Hindlimb muscle (tissue), 1 donor: ENCODE data around the gene HMOX2. TPM values are rescaled to one million over a fixed set of nuclear protein-coding genes. Genes with fewer than 3 reads are reported as not detected.

Experiments used
- DNase-seq: peaks from one replicate; pipeline ENCODE4 v3.0.0-alpha.2; 2013
- polyA plus RNA-seq: library from polyadenylated mRNA; unstranded; fragments of 120-200 nt; gene quantifications from one replicate; pipeline ENCODE4 v1.2.1, GENCODE V29; 2013; ENCODE audit not compliant: insufficient read length

HMOX2 gene
- polyA plus RNA-seq, 1 donor: 37.9 TPM

DNA sequence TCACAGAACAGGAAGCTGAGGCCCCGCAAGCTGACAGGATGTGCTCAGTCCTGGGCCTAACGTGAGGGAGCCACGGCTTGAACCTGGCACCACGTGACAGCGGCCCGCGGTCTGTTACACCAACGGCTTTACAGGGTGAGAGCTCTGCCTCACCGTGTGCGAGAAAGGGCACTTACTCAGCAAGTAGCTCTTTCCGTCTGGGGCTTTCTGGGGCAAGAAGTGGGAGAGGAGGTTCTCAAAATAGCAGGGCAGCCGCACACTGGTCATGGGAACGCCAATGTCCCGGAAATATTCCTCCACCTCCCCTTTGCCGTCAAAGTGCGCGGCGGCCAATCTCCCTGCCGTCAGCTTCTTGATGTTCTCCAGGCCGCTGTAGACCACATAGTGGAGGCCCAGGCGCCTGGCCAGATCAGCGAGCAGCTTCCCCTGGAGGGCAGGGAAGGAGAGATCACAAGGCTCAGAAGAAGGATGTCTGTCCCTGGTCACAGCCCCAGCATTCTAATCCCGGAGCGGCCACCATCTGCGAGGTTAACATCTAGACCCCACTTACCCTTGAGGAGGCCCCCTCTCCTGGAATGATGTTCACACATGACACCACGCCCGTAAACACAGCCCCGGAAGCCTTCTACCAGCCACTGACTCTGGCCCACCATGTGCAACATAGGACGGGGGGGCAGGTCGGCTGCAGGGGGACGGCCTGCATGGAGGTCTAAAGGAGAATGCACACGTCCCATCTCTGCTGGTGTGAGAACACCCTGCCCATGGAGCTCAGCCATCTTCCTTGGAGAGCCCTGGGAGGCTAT lies 10.0 kb upstream of the HMOX2 start:
- no peak for DNase-seq

DNA sequence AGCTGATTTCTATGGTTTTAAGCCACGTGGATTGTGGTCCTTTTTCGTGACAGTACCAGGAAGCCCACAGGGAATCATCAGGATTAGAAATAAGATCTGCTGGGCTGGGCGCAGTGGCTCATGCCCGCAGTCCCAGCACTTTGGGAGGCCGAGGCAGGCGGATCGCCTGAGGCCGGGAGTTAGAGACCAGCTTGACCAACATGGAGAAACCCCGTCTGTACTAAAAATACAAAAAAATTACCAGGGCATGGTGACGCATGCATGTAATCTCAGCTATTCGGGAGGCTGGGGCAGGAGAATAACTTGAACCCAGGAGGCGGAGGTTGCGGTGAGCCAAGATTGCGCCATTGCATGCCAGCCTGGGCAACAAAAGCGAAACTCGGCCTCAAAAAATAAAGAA lies 8.3 kb upstream of the HMOX2 start:
- DNase-seq: no peak

DNA sequence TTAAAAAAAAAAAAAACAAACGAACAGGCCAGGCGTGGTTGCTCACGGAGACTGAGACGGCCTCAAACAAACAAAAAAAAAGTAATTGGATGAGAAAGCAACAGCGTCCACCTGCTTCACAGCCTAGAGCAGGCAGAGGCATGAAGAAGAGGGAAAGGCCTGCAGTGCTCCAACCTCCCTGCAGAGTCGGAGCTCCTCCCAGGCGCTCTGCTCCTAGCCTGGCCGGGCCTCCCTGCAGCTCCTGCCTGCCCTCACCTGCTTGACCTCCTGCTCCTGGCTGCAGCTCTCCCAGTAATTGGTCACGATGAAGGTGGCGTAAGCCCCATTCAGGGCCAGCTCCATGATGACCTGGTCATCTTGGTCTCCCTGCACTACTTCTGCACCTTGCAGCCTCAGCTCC lies 7.2 kb upstream of the HMOX2 start:
- DNase-seq: no peak

DNA sequence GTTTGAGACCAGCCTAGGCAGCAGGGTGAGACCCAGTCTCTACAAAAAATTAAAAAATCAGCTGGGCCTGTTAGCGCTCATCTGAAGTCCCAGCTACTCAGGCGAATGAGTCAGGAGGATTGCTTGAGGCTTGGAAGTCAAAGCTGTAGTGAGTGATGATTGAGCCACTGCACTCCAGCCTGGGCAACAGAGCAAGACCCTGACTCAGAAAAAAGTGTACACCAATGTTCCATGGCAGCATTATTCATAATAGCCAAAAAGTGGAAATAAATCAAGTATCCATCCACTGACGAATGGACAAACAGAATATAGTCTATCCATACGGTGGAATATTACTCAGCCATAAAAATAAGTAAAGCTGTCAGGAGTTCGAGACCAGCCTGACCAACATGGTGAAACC lies 4.3 kb upstream of the HMOX2 start:
- no peak for DNase-seq

DNA sequence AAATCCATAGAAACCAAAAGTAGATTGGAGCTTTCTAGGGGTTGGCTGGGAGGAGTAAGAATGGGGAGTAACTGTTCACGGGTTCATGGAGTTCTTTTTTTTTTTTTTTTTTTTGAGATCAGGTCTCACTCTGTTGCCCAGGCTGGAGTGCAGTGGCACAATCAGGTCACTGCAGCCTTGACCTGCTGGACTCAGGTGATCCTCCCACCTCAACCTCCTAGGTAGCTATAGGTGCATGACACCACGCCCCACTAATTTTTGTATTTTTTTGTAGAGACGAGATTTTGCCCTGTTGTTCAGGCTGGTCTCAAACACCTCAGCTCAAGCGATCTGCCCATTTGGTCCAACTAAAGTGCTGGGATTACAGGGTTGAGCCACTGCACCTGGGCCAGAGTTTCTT lies 3.3 kb upstream of the HMOX2 start:
- DNase-seq: no peak

DNA sequence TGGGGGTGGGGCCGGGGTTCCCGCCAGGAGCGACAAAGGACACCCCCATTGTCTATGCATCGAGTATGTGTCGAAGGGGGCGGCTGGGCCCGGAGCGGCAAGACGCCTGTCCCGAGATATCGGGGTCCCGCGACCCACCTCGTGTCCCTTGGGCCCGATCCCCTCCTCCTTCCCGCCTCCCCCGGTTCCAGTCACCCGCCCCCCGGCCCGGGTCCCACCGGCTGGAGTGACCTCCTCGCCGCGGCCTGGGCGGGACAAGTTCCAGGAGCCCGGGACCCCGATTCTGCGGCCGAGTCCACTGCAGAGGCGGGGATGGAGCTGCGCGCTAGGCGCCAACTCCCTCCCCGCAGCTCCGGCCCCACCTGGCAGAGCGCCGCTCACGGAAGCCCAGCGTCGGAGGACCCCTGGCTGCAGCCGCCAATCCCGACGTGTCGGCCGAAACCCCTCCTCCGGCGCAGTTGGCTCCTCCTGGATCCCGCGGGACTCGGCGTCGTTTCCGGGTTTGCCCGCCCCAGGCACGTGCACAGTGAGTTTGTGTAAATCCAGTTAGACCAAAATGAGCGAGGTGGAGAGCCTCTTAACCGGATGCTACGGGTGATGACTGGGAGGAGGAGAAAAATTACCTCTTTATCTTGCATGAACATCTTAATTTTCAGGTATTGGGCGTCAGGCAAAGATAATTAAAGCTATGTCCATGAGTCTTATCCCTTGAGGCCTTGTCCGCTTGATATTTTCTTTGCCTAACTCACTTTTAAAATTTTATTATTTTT lies 1.8 kb upstream of the HMOX2 start, which contains the start of gene NMRAL1:
Gene NMRAL1, minus strand, starts transcription at position 434 of the 770 bp plus-strand sequence. CDS start 493 bp downstream, outside the sequence.
- peak; percentile 95 for DNase-seq

DNA sequence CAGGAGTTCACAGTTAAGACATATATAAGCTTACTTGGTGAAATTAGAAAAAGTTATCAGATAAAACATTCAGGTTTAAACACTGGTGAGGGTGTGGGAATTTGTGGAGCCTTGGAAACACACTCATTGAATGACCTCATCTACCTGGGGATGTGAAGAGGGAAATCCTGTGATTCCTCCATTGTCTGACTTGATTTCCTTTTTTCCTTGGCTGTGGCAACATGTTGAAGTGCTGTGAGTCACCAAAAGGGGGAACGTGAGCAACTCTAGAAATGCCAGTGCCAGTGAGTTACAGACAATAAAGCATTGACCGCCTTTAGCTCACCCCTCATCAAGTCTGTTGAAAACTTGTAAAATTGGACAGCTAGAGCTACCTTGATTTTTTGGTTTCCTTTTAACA lies 1.8 kb downstream of the HMOX2 start:
- no peak for DNase-seq

DNA sequence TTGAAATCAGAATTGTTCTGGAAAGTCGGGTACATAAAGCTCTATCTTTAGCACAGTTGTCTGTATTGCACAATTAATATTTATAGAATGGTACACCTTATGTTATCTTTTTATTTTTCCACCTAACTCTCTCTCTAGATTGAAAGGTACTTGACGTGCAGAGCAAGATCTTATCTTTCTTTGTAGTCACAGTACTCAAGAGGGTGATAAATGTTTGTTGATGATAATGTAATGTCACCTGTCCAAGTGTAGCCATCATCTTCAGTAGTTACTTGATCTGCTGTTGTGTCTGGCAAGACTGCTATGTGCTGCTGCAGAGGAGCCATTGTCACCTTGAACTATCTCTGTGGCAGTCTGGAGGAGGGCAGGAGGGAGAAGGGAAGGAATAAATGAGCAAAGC lies 5.3 kb downstream of the HMOX2 start:
- DNase-seq: no peak

DNA sequence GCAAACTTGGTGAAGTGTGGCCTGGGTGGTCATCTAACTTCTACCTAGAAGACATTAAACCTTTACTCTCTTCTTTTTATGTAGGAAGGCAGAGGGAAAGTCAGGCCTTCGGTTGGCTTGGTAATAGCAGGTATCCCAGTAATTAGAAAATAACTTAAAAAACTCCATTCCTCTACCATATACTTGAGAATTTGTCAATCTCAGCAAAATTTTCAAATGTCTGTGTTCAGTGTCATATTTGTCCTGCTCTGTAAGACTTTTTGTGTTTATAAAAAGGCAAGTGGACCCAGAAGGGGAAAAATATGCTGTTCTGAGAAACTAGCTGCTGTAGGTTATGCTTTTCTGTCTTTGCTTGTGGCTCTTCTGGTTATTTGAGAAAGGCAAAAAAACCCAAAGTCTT lies 5.8 kb downstream of the HMOX2 start:
- DNase-seq: no peak

DNA sequence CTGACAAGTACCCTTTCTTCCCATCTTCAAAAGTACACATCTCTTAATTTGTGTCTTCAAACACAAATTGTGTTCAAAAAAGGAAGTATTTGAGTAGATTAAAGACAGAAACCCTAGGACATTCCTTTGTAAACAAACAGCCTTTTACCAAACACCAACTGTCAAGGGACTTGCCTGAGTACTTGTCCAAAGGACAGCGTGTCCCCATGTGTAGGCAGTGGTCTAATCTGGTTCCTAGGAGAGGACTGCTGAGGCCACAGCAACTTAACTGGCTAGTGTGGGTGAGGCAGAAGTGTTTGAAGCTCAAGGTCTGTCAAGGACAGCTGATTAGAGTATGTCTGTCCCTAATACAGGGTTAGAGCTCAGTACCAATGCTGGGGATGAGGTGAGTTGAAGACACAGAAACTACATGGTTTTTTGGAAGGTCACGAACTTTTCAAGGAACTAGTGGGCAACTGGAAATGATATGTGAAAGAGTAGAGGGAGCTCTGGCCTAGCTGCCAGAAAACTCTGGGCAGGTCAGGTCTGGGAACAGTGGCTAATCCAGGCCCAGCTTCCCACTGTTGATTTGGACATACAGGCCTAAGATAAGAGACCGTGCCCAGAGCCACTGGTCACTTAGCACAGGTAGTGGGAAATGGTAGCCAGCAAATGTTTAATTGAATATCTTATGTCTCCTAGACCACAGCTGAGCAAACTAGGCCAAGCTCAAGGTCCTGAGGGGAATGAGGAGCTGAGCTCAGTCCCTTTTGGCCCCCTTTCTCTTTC lies 10.1 kb downstream of the HMOX2 start:
- DNase-seq: no peak

DNA sequence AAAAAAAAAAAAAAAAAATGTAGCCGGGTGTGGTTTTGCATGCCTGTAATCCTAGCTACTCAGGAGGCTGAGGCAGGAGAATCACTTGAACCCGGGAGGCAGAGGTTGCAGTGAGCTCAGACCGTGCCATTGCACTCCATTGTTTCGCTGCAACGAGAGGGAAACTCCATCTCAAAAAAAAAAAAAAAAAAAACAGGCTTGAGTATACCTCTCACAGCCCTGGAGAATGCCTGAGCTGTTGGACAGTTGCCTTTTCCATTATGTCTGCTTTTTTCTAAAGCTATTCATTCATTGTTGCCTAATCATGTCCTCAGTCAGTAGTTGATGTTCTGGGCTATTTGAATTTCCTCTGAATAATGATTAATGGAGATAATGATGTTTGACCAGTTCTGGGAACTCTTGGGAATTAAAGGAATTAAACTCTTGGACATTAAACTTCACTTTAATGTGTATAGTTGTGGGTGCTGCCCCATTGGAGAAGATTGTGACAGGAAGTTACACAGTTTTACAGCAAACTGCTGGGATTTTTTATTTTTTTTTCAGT lies 11.8 kb downstream of the HMOX2 start:
- DNase-seq: no peak

DNA sequence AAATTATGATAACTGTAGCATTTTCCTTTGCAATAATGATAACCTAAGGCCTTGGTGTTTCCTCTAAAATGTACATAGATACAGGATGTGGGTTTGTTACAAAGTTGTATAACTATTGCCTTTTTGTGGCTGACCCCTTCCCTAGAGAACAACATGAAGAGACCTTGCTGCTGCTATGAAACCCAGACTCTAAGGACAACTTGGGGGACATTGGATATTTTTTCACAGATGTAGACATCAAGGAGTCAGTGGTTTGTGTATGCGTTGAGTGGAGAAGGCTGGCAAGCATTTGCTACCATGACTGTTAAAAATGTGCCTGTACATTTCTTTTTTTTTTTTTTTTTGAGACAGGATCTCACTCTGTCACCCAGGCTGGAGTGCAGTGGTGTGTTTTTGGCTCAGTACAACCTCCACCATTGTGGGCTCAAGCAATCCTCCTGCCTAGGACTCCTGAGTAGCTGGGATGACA lies 12.3 kb downstream of the HMOX2 start:
- no peak for DNase-seq

DNA sequence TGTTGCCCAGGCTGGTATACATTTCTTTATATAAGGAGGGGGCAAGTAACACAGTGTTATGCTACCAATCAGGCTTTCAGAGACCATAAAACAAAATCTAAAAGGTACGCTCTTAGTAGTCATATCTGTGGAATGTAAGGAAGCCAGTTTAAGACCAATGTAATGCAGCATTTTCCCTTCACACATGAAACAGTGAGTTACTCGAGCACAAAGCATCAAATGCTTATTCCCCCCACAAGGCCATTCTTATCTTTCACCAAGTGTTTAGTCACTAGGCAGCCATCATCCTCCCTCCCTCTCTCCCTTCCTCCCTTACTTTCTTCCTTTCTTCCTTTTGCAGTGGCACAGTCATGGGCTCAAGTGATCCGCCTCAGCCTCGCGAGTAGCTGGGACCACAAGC lies 12.8 kb downstream of the HMOX2 start:
- no peak for DNase-seq

DNA sequence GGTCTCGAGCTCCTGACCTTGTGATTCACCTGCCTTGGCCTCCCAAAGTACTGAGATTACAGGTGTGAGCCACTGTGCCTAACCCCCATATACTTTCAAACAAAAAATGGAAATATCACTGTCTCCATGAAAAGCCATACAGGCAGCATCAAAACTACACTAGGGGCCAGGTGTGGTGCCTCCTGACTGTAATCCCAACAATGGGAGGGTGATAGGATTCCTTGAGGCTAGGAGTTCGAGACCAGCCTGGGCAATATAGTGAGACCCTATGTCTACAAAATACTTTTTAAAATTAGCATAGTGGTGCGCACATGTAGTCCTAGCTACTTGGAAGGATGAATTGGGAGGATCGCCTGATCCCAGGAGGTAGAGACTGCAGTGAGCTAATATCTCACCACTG lies 15.7 kb downstream of the HMOX2 start:
- no peak for DNase-seq

DNA sequence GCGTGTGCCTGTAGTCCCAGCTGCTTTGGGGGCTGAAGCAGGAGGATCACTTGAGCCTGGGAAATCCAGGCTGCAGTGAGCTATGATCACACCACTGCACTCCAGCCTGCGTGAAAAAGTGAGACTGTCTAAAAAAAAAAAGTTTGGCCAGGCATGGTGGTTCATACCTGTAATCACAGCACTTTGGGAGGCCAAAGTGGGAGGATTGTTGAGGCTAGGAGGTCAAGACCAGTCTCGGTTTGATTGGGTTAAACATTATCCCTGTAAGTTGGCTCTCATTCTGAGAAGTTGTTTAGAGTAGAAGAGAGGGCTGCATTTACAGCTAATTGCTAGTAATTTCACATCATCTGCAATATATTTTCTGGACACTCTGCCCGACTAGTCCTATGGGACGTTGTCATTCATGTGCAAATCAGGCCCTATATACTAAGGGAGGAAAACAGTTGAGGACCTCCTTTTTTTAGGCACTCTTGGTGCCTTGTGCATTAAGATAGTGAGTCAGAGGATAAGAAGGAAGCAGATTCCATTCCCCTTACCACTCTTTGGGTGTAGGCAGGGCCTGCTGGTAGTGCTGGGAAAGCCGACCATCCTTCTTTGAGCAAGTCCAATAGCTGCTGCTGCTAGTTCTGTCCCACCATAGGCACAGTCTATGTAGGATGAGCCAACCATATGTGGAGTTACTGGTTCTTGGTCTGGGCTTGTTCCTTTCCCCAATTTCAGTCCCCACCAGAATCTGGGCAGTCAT lies 18.7 kb downstream of the HMOX2 start:
- no peak for DNase-seq

DNA sequence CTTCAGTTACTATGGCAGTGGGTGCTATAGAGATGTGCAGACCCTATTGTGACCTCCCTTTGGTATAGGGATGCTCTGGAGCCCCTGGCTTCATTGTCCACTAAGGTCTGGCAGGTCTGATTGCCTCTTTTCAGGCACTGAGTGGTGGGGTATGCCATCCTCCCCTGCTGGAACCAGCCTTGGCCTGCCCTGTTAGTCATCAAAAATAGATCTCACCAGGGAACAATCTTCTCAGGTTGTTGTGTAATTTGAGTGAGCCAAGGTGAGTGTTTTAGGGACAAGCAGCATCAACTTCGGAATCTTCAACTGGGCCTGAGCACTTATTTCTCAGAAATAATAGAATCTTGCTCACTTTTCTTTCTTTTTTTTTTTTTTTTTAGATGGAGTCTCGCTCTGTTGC lies 19.6 kb downstream of the HMOX2 start:
- no peak for DNase-seq

DNA sequence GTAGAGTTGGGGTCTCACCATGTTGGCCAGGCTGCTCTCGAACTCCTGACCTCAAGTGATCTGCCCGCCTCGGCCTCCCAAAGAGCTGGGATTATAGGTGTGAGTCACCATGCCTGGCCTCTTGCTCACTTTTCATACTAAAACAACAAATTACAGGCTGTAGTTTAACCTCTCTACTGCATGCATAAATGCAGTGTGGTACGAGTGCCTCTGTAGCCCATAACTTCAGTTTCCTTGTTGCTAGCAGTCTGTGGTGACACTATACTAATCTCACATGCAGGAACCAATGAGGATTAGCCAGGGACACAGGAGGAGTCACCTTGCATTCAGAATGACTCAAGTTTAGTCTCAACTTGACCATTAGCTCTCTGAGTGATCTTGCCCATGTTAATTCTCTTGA lies 20.1 kb downstream of the HMOX2 start:
- no peak for DNase-seq

DNA sequence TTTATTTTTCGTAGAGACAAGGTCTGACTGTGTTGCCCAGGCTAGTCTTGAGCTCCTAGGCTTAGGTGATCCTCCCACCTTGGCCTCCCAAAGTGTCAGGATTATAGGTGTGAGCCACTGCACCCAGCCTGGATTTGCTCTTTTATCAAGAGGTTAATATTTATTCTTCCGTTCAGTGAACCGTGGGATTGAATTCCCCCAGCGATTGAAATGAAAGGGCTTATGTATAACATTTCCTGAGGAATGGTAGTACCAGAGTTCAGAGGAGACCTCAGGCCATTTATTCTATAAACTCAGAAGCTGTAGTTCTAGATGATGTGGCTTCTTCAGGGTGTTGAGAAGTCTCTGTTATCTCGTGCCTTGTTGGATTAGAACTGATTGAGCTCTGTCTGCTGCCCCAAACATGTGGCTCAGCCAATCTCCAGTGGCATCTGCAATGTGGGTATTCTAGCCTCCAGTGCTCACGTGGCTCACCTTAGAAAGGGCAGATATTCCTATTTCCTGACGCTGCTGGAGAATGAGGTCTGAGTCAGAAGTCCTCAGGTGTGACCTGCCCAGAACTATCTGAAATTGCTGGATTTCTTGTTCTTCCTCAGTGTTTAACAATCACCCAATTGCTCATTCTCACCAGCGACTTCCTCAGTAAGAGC lies 22.5 kb downstream of the HMOX2 start:
- no peak for DNase-seq

DNA sequence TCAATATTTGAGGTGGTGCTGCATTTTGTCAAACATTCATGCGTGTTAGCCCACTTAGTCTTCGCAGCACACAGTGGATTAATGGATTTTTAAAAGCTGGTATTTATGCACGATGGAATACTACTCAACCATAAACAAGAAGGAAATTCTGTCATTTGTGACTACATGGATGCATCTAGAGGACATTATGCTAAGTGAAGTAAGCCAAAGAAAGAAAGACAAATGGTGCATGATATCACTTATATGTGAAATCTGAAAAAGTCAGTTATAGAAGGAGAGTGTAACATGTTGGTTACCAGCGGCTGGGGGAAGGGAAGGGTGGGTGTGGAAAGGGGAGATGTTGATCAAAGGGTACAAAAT lies 23.0 kb downstream of the HMOX2 start:
- no peak for DNase-seq

DNA sequence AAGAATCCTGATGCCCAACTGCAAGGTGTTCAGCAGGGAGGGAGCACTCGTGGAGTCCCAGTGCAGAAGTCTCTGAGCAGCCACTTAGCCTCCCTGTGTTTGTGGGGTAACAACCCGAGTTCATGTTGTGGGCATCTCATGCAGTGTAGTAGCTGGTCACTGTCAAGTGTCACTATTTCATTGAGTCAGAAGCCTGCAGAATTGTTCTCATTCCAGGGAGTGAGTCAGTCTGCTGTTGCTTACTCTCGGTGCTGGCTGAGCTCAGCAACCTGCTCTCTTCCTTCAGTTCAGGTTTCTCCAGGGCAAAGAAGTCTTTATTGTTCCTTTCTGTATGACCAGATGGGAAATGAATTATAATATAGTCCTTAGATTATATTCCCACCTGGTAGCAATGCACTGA lies 24.1 kb downstream of the HMOX2 start:
- DNase-seq: no peak

DNA sequence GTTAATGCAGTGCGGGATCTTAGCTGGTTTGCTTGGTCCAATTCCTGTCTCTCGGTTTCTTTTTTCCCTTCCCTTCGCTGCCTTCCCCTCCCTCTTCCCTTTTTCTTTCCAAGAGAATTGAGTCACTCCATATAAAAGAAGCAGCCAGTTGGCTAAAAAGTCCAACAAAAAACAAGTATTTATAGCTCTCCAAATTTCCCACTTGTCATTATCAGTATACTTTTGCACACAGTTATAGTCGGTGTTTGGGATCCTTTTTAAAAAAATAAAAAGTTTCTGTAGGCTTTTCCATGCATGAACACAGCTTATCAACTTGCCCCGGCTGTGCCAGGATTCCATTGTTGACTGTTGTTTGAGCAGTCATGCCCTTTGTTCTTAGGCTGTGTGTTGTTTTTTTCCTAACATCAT lies 24.9 kb downstream of the HMOX2 start:
- DNase-seq: peak; percentile 63
